PC-3 (cell line): ENCODE measurements around the gene SDF2. TPM values are rescaled to one million over a fixed set of nuclear protein-coding genes. Genes with fewer than 3 reads are reported as not detected.
A peak's percentile ranks its signal among the peaks of the same experiment; 100 is the strongest.

Source experiments
- ATAC-seq: fragments of 200-7000 bp; cut with Tn5 transposase; 2 replicates; pipeline ENCODE4 v1.9.1; 2020; ENCODE audit warnings: mild to moderate bottlenecking, moderate library complexity
- BruUV-seq: library from RNA; stranded (reverse); fragments of 400-500 nt; replicated peaks from 2 replicates; lab custom pipeline; 2021; lab: Mats Ljungman, UMichigan
- CTCF ChIA-PET: fragments of 300-600 bp; sonication (Branson Sonifier 250); formaldehyde crosslinking; loops from one replicate; lab custom pipeline; 2022; ENCODE audit warnings: antibody characterized with exemption; lab: Charles Lee
- POLR2A ChIA-PET: fragments of 300-600 bp; sonication (Branson Sonifier 250); formaldehyde crosslinking; loops from one replicate; lab custom pipeline; 2022; ENCODE audit warnings: antibody characterized with exemption; ENCODE audit not compliant: unreplicated experiment; lab: Charles Lee
- DNase-seq: peaks from one replicate; pipeline ENCODE4 v3.0.0-alpha.2; 2015
- H2AFZ ChIP-seq: fragments of 300-600 bp; sonication (generic); 2 replicates; pipeline ENCODE4 v1.6.0; 2016; ENCODE audit warnings: antibody characterized with exemption, low read length
- H3F3A ChIP-seq: fragments of 300-600 bp; sonication (generic); one replicate; pipeline ENCODE4 v1.6.0; 2017; ENCODE audit warnings: antibody characterized with exemption, low read length, control low read depth, mild to moderate bottlenecking; ENCODE audit not compliant: unreplicated experiment
- H3K27ac ChIP-seq: fragments of 300-600 bp; sonication (generic); 2 replicates; pipeline ENCODE4 v1.5.1; 2016; ENCODE audit warnings: mild to moderate bottlenecking, low read length
- H3K27me3 ChIP-seq: fragments of 300-600 bp; sonication (generic); 2 replicates; pipeline ENCODE4 v1.6.1; 2016; ENCODE audit warnings: low read length, mixed read lengths
- H3K36me3 ChIP-seq: fragments of 300-600 bp; sonication (generic); 2 replicates; pipeline ENCODE4 v1.6.1; 2016; ENCODE audit warnings: low read depth, mixed run types, low read length, mixed read lengths
- H3K4me1 ChIP-seq: fragments of 300-600 bp; sonication (generic); 2 replicates; pipeline ENCODE4 v1.5.1; 2016; ENCODE audit warnings: low read length; ENCODE audit not compliant: insufficient read depth
- H3K4me2 ChIP-seq: fragments of 300-600 bp; sonication (generic); 2 replicates; pipeline ENCODE4 v1.6.0; 2016; ENCODE audit warnings: low read length
- H3K4me3 ChIP-seq: fragments of 300-600 bp; sonication (generic); 2 replicates; pipeline ENCODE4 v1.5.1; 2016; ENCODE audit warnings: mild to moderate bottlenecking, low read length, mixed read lengths
- H3K79me2 ChIP-seq: fragments of 300-600 bp; sonication (generic); 2 replicates; pipeline ENCODE4 v1.6.1; 2017; ENCODE audit warnings: low read length, mixed read lengths
- H3K9ac ChIP-seq: fragments of 300-600 bp; sonication (generic); 2 replicates; pipeline ENCODE4 v1.6.0; 2016; ENCODE audit warnings: mild to moderate bottlenecking, low read length
- H3K9me2 ChIP-seq: fragments of 300-600 bp; sonication (generic); replicated peaks from 2 replicates; pipeline ENCODE4 v1.6.1; 2016; ENCODE audit warnings: mixed run types, low read length, mixed read lengths
- H3K9me3 ChIP-seq: fragments of 300-600 bp; sonication (generic); 2 replicates; pipeline ENCODE4 v1.6.1; 2016; ENCODE audit warnings: low read length, mixed read lengths
- H4K20me1 ChIP-seq: fragments of 300-600 bp; sonication (generic); 2 replicates; pipeline ENCODE4 v1.6.1; 2016; ENCODE audit warnings: low read length, mixed read lengths
- CTCF ChIP-seq: fragments of 300-600 bp; sonication (generic); conservative IDR thresholded peaks from 2 replicates; pipeline ENCODE4 v1.5.1; 2017; ENCODE audit warnings: antibody characterized with exemption, low read depth, mild to moderate bottlenecking, low read length
- EZH2 ChIP-seq: fragments of 300-600 bp; sonication (generic); IDR thresholded peaks from one replicate; pipeline ENCODE4 v1.6.1; 2017; ENCODE audit warnings: antibody characterized with exemption, mild to moderate bottlenecking, low read length; ENCODE audit not compliant: unreplicated experiment
- EZH2phosphoT487 ChIP-seq: fragments of 300-600 bp; sonication (generic); IDR thresholded peaks from 2 replicates; pipeline ENCODE4 v1.6.1; 2018; ENCODE audit warnings: mild to moderate bottlenecking, antibody characterized with exemption, low read length, borderline replicate concordance
- intact Hi-C: fragments of 100-400 bp; cut with micrococcal nuclease; formaldehyde crosslinking; loops from 2 replicates; pipeline ENCODE4 v1.9.0; 2023
- total RNA-seq: library from RNA; depleted of rRNA; stranded (reverse); fragments of >200 nt; gene quantifications from 2 replicates; pipeline ENCODE4 v1.2.3, GENCODE V29; 2014

The SDF2 gene
- total RNA-seq, 1 experiment from 2014 or later, result 34.0 TPM

GRCh38 chr17:28616281-28616680, 45.4 kb downstream of the SDF2 start:
- POLR2A ChIA-PET, result no interaction called here
- TF ChIP-seq CTCF (no peak), EZH2phosphoT487 (no peak), EZH2 (no peak)

GRCh38 chr17:28615260-28615940, 46.3 kb downstream of the SDF2 start:
- H3K27me3 ChIP-seq, result no peaks in the 10 kb centered on the region
- no peak overlapping the region for H2AFZ ChIP-seq
- H3K27ac ChIP-seq, result no peak overlapping the region
- H3K4me3 ChIP-seq, result no peak overlapping the region
- no peaks in the 10 kb centered on the region for H4K20me1 ChIP-seq
- no peaks in the 10 kb centered on the region for H3K79me2 ChIP-seq
- no peaks in the 10 kb centered on the region for H3F3A ChIP-seq
- no peaks in the 10 kb centered on the region for H3K4me1 ChIP-seq
- H3K36me3 ChIP-seq, result peaks cover 26% of the 10 kb centered on the region
- H3K4me2 ChIP-seq, result no peak overlapping the region
- TF ChIP-seq EZH2 (no peak), CTCF (no peak), EZH2phosphoT487 (no peak)
- BruUV-seq, result no TSS peak
- POLR2A ChIA-PET, result no interaction called here
- no peak for ATAC-seq
- no peaks in the 10 kb centered on the region for H3K9me2 ChIP-seq
- CTCF ChIA-PET, result no interaction called here
- intact Hi-C loops, result no loop called here
- H3K9me3 ChIP-seq, result no peaks in the 10 kb centered on the region
- no peak for DNase-seq
- H3K9ac ChIP-seq, result no peak overlapping the region

More at GRCh38 chr17:28616281-28616680, 45.4 kb downstream of the SDF2 start:
- H3F3A ChIP-seq, result no peaks in the 10 kb centered on the region
- peaks cover 33% of the 10 kb centered on the region for H3K36me3 ChIP-seq
- ATAC-seq (no peak), DNase-seq (no peak)
- intact Hi-C loops, result no loop called here
- H4K20me1 ChIP-seq, result no peaks in the 10 kb centered on the region
- H3K27me3 ChIP-seq, result no peaks in the 10 kb centered on the region
- H2AFZ ChIP-seq, result no peak overlapping the region
- no peaks in the 10 kb centered on the region for H3K4me1 ChIP-seq
- H3K79me2 ChIP-seq, result no peaks in the 10 kb centered on the region
- no peak overlapping the region for H3K4me3 ChIP-seq
- H3K4me2 ChIP-seq, result no peak overlapping the region
- H3K9ac ChIP-seq, result no peak overlapping the region
- H3K9me2 ChIP-seq, result no peaks in the 10 kb centered on the region
- no peak overlapping the region for H3K27ac ChIP-seq
- CTCF ChIA-PET, result no interaction called here
- BruUV-seq, result TSS peak; percentile 21
- H3K9me3 ChIP-seq, result no peaks in the 10 kb centered on the region

- H3K36me3 ChIP-seq, result peaks cover 18% of the 10 kb centered on the region
- BruUV-seq, result no TSS peak
- CTCF ChIA-PET, result no interaction called here
These were observed 47.8 kb downstream of the SDF2 start, which contains the start of gene RSKR for GRCh38 chr17:28613931-28614381. TSS of gene RSKR (minus strand) at chr17:28614185. CDS start at chr17:28614161, 24 bp downstream.

More at GRCh38 chr17:28613931-28614381, 47.8 kb downstream of the SDF2 start, which contains the start of gene RSKR:
- H3K9me3 ChIP-seq, result no peaks in the 10 kb centered on the region
- H3K4me1 ChIP-seq, result no peaks in the 10 kb centered on the region
- no peak within 1 kb of the TSS for H3K4me2 ChIP-seq
- no peak within 1 kb of the TSS for H3K4me3 ChIP-seq
- TF ChIP-seq EZH2phosphoT487, result no peak
- no peak for TF ChIP-seq EZH2
- no peak for TF ChIP-seq CTCF
- H2AFZ ChIP-seq, result no peak within 1 kb of the TSS
- H3K9ac ChIP-seq, result no peak within 1 kb of the TSS
- H4K20me1 ChIP-seq, result no peaks in the 10 kb centered on the region
- H3F3A ChIP-seq, result no peaks in the 10 kb centered on the region
- H3K79me2 ChIP-seq, result no peaks in the 10 kb centered on the region
- ATAC-seq, result no peak
- POLR2A ChIA-PET, result no interaction called here
- no peak within 1 kb of the TSS for H3K27ac ChIP-seq
- DNase-seq, result no peak
- H3K9me2 ChIP-seq, result no peaks in the 10 kb centered on the region
- H3K27me3 ChIP-seq, result no peaks in the 10 kb centered on the region
- intact Hi-C loops, result loop anchor here (1.0 kb wide), 1 partner anchor 66 kb away; no protein-coding TSS in a partner anchor
